Stimulated activated CD4-positive, alpha-beta T cell treated with anti-CD3 and anti-CD28 coated beads, Interleukin-15, amount 100 ng/mL, for 1 hour (primary cell): ENCODE results near the gene ST6GALNAC3.
"Not testable (repeated sequence)": the region's sequence is repeated elsewhere in the genome, so short reads cannot be mapped to it uniquely, and the experiment has no call there.

Source experiments
- DNase-seq, 2 donors: peaks; one replicate each; pipeline ENCODE4 v3.0.0-alpha.2; 2020; ENCODE audit warnings: low read depth in 1 of 2, low spot score in 1 of 2

ST6GALNAC3 gene

DNA sequence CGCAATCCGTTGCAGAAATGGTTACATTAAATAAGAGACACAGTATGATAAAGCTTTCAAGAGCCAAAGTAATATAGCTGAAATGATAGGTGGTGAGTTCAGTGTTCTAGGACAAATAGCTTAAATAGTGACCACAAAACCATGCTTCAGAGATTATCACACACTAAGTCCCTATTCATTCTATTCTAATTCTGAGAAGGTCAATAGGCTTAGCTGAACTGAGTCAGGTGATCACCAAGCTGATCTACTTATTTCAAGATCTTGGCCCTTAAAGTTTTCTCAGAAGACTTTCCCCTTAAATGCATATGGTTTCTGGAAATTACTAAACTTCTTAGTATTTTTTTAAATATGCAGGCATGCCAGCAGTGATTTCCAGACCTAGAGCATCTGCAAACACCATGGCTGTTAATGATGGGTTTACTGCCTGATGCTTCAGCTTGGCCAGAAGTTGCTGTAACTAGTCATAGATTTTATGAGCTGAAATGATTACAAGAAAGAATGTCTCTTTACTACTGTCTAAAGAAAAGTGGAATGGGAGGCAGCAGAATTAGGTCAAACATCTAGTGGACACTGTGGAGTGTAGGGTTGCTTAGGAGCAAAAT lies 242.9 kb downstream of the ST6GALNAC3 start:
- DNase-seq, result no peak

DNA sequence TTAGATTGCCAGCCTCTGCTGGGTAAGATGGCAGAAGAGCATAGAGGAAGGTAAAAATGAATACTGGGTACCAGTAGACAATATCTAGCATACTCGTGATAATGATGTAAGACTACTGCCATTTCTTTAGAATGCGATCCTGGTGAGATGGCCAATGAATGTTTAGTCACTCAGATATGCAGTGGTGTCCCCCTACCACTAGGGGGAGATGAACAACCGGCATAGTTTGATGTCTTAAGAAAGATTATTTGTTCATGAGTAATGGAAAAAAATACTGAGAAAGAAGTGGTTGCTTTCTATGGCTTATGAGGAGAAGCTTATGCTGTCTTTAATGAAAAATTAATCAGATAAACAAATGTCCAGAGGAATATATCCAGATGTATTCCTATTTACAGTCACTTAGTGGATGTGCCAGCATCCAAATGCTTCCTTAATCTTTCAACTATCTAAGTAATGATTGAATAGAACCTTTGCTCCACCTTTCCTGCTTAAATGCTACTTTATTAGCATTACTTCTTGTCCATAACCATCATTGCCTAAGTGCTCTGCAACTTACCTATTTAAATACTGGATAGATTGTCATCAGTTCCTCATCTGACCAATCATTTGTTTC lies 256.6 kb downstream of the ST6GALNAC3 start:
- DNase-seq, result no peak

DNA sequence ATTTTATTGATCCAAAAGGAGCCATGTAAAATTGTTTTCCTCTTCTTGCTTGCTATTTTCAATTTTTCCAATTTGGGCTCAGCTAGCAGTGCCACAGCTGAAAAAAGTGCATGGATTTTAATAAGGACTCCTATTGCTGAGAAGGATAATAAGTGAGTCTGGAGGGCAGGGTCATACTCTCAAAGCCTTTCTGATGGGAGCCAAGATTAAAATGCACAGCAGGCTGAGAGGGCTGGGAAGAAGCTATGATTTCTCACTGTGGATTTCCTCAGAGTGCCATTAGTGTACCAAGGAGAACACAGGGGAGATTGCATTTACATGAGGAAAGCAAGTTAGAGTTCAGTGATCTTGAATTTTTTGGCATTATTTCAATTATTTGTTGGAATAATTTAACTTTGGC lies 261.3 kb downstream of the ST6GALNAC3 start:
- DNase-seq, result no peak

DNA sequence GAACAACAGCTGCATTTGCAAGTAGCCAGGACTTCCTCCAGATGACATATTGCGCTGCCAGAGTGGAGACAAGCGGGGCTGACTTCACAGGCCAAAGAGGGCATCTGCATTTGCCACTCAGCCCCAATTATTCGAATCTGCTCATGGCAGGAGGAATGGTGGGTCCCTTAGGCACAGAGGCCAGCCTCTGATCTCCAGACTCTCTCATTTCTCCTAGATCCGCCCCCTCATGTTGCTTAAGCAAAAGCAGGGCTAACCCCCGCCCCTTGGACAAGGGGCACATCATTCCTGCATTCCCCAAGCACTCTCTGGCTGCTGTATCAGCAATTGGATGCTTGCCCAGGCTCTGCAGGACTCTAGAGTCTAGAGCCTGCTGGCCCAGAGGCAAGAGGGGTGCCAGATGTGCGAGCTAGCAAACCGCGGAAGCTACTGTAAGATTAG lies 262.4 kb downstream of the ST6GALNAC3 start:
- no peak for DNase-seq

DNA sequence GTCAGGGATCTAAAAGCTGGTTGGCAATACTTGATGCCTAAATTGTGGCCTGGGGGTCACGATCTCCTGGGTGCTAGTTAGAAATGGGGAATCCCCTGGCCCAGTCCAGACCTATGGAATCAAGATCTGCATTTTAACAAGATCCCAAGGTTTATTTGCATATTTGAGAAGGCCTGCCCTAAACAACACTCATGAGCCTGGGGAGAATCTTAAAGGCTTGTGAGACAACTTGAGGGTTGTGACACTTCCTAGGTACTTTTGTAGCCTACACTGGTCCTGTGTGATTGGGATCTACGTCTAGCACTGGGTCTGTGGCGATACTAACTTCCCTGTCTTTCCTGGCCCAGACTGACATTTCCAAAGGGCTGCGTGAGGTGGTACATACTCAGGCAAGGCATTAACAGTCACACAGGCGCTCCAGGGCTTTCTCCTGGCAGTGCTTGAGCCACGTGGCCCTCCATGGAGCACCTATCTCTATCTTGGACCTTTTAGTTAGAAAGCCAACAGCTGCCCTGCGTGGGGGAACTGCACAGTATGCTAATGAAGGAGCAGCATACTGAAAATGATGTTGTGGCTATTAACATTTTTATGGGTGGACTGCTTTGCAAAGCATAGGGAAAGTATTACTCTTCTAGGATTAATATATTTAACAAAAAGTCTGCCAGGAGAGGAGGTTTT lies 263.1 kb downstream of the ST6GALNAC3 start:
- no peak for DNase-seq

DNA sequence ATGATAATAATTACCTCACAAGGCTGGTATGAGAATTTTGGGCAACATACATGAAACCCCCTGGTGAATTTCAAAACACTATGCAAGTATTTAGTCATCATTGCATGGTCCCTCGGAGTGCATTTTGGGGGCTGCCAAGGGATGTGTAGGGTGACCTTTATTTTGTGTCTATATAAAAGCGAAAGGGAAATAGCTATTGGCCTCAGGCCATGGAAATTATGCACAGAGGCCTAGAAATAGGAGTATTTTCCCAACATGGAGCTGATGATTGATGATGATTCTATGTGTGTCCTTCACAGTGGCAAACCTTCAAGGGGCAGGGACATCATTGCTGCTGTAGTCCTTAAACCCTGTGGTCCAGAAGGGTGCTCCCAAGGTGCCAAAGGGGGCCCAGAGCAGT lies 265.5 kb downstream of the ST6GALNAC3 start:
- DNase-seq, result no peak

DNA sequence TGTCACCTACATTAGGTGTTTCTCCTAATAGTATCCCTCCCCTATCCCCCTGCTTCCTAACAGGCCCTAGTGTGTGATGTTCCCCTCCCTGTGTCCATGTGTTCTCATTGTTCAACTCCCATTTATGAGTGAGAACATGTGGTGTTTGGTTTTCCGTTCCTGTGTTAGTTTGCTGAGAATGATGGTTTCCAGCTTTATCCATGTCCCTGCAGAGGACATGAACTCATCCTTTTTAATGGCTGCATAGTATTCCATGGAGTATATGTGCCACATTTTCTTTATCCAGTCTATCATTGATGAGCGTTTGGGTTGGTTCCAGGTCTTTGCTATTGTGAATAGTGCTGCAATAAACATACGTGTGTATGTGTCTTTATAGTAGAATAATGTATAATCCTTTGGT lies 267.3 kb downstream of the ST6GALNAC3 start:
- DNase-seq, result not testable (repeated sequence)

DNA sequence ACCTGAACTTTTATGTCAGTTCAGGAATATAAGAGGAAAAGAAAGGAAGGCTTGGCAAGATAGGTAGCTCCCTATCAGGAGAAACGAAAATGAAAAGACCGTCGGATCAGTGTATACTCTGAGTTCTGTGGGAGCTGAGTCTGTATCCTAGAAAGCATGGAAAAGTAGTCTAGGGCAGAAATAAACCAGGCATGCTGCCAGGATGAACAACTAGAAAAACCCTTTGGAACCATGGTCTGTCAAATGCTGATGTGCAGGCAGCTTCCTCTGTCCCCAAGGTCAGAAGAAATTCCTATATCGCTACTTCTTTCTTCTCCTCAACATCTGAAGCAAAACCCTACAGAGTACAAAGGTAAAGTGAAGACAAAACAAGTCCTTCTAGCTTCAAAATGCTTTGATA lies 268.8 kb downstream of the ST6GALNAC3 start:
- no peak for DNase-seq

DNA sequence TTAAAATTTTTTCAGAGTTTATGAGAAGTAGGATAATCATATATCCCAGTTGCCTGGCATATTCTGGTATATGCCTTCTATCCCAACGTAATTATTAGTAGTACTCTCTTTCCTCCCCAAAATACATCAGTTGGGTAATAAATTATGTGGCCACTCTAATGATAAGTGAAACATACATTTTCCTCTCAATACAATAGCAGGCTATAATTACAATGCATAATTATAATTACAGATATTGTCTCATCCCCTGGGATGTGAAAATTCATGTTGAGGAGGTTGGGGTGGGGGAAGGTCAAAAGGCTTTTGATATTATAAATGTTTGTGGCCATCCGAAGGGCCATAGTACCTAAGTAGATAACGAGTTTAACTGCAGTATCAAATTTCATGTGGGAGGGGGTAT lies 277.1 kb downstream of the ST6GALNAC3 start:
- no peak for DNase-seq

DNA sequence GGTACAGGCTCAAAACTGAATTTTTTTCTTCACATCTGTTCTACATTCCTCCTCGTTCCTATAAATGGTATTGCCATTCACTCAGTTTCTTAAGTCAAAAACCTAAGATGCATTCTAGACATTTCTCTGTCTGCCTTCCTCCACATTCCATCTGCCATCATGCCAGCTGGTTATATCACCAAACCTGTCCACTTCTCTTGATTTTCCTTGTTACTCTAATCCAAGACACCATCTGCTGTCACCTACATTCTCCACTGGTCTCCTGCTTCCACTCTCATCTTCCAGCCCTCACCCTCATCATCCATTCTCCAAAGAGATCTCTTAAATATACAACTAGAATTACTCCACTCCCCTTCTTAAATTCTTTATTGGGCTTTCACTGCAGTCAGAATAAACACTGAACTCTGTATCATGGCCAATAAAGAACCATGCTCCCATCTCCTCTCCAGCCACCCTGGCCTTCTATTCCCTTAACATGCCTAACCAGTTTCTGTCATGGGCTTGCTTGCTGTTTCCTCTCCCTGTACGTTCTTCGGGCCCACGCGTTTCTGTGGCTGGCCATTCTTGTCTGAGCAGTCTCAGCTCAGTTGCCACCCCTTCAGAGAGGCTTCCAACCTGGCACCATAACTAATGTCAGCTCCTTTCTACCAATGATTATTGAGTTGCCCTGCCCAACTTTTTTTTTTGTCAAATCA lies 278.3 kb downstream of the ST6GALNAC3 start:
- DNase-seq, result no peak

DNA sequence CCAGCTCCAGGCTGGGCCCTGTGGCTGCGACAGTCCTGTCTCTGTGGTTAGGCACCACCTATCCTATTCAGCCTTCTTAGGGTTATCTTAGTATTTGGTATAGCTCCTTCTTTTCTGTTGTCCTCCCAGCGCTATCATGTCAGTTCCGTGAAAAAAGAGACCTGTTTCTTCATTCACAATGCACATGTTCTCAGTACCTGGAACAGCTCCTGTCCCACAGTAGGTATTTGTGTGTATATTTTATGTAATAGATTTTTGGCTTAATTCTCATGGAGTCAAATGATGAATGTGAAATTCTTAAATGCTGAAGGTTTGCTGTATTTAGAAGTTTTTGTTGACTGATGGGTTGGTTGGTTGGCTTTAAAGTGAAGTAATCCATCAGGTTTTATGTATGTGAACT lies 279.7 kb downstream of the ST6GALNAC3 start:
- no peak for DNase-seq

DNA sequence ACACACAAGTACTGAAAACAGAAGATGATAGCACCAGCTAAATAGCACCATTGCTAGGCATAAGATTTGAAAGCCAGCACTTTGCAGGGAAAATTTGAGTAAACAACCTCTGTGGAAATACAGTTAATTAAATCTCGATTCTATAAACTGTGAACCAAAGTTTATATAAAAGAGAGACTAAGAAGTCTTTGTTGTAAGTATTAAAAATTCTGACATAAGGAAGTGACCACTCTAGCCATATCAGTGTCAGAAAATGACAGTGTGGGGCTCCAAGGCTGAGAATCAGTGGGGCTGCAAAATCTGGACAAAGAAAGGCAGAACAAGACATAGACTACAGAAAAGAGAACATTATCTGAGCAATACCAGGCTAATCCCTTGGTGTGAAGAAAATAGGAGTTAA lies 292.2 kb downstream of the ST6GALNAC3 start:
- no peak for DNase-seq

DNA sequence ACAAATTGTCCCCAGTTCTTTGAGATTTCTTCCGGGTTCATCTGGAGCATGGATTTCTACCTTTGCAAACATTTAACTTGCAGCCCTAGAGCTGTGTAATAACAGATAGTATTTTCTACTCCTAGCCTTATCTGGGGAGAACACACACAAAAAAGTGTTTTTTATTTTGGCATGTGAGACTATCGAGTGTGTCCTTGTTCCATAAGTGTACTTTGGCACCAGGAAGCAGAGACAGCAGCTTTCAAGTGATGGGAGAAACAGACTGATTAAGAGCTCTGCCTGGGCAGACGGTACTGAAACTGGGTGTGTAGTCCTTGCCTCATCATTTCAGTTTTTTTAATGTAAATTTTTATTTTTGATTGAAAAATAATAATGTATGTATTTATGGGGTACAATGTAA lies 297.4 kb downstream of the ST6GALNAC3 start:
- DNase-seq, result no peak

DNA sequence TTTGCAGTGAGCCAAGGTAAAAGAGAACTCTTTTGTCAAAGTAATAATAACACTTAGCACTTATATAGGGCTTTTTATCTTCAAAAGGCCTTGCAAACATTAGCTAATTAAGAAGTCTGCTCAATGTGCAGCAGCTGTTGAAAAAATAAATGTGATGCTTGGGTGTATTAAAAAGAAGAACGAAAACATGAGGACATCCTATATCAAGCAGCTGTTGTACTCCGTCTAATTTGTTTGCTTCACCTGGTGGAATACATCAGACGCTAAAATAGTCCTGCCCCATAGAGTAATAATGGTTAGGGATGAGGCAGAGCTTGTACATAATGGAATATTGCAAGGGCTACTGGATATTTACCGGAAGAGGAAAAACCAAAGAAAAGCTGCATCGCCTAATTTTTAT lies 299.5 kb downstream of the ST6GALNAC3 start:
- DNase-seq, result no peak

DNA sequence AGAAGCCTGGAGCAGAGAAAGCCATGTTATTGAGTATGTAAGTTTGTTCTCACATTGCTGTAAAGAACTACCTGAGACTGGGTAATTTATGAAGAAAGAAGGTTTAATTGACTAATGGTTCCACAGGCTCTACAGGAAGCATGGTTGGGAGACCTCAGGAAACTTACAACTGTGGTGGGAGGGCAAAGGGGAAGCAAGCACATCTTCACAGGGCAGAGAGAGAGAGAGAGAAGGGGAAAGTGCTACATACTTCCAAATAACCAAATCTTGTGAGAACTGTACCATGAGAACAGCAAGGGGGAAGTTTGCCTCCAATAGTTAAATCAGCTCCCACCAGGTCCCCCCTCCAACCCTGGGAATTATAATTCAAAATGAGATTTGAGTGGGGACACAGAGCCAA lies 302.7 kb downstream of the ST6GALNAC3 start:
- no peak for DNase-seq

DNA sequence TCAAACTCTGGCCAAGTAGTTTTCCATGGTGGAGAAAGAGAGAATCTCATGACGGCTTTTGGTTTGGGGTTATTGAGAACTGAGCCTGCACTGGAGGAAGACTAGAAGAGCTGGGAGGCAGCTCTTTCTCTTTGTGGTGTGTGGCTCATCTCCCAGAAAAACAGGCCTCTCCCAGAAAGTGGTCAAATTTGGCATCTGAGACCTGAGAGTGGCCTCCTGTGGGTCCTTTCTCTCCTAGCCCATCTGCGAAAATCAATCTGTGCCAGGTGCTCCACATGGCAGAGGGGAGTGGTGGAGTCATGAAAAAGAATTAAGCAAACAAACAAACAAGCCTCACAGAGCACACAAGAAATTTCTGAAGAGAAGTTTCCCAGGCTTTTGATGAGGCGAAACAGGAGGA lies 305.0 kb downstream of the ST6GALNAC3 start:
- no peak for DNase-seq

DNA sequence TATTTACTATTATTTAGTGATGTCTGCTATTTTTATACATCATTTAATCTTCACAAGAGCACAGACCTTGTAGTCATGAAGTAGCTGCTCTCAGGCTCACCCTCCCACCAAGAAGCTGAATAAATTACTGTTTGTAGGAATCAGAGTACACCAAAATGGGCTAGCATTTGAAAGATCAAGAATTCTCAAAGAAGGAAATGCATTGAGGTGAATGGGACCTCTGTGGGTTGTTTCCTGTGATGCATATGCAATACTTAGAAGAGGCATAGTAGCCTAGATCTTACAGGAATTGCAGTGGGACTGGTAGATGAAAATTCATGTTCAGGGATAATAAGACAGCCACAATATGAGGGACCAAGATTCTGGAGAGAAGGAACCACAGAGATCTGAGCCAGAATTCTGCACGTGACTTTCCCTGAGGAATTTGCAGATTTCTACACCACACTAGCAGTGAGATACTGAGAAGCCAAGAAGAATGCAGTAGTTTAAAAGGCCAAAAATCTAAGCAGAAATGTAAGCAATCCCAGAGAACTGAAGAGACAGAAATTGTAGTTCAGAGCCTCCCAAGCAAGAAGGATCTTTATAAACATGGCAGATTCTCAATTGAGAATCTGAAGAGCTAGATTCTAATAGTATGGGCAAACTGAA lies 307.0 kb downstream of the ST6GALNAC3 start:
- no peak for DNase-seq

DNA sequence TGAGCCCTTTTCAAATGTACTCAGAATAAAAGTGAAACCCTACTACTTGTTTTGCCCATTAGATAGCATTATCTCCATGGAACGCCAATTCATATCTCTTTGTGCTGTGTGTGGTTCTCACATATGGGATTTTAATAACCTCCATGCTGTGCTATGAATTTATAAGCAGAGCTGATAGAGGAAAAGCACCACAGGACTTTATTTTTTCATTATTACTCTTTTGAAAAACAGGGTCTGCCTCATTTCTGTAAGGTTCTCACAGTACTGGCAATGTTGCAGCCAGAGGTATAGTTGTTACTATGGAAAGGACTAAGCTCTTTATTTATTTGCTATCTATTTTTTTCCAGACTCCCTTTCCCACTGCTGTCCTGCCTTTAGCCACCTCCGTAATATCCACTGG lies 313.7 kb downstream of the ST6GALNAC3 start:
- no peak for DNase-seq

DNA sequence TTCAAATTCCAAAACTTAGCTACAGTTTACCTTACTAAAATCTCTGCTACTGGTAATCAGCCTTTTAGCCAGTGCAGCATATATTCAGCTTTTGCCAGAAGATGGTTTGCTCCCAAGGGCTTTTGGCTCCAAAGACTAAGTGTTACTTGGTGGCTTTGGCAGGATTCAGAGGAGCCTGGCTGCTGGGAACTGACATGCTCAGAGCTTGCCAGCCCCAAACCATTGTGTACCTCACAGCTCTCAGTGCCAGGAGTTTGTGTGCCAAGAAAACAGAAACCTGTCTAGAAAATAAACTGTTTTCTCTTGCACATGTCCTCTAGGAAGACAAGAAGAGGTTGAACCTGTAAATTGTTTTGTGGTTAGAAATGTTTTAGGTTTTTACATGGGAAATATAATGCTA lies 315.9 kb downstream of the ST6GALNAC3 start:
- no peak for DNase-seq

DNA sequence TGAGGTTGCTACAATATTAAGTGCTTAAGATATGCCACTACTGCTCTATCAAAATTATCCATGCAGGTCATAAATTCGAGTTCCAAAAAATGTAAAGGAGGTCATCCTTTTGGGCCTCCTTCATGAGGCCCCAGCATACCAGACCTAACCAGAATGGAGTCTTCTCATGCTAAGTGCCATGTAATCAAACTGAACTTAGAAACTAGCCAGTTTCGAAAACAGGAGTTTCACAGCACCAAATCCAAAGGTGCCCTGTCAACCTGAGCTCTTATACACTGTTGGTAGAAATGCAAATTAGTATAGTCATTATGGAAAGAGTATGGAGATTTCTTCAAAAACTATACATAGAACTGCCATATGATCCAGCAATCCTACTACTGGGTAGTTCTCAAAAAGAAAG lies 320.5 kb downstream of the ST6GALNAC3 start:
- no peak for DNase-seq

DNA sequence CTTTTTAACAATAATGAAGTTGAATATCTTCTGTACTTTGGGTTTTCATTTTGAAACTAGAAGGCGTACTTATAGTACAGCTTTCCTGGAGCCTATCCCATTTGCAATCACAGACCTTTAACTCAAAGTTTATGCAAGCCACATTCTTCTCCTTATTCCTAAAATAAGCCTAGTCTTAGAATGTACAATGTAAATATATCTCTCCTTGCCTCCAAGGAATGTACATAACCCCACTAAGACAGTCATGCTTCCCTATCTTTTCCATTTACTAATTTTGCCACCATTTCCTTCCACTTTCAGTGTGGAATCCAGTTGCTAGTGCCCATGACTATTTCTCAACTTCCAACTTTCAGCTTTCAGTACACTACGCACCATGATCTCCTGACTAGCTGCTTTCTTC lies 327.6 kb downstream of the ST6GALNAC3 start:
- DNase-seq, result no peak

DNA sequence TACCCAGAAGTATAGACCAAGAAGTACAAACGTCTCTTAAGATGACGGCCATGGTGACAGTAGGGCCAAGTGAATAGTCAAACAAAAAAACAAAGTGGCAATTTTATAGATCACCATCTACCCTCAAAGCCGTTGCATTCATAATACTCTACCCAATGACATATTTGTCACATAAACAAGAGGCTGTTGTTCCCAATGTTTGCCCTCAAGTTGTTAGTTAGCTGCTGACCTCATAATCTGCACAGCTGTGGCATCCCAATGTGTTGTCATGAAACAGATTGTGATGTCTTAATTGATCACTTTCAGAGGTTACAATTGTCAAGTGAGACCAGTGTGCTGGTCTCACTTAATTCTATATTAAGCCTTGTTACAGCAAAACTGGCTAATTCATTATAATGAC lies 333.8 kb downstream of the ST6GALNAC3 start:
- DNase-seq, result no peak
